Activated CD8-positive, alpha-beta T cell treated with anti-CD3 and anti-CD28 coated beads for 36 hours (primary cell): Measurements from ENCODE around the gene PTRHD1. TPM values are rescaled to one million over a fixed set of nuclear protein-coding genes. Genes with fewer than 3 reads are reported as not detected.
"Not testable (repeated sequence)": the region's sequence is repeated elsewhere in the genome, so short reads cannot be mapped to it uniquely, and the experiment has no call there.

Experiments
- ATAC-seq: fragments of 200-7000 bp; cut with Tn5 transposase; one replicate; pipeline ENCODE4 v1.10.0; 2021; ENCODE audit warnings: mild to moderate bottlenecking, moderate library complexity
- CTCF ChIA-PET: fragments of 350-600 bp; sonication (Branson Sonifier 250); formaldehyde crosslinking; loops from one replicate; lab custom pipeline; 2021; ENCODE audit warnings: antibody characterized with exemption; lab: Charles Lee
- POLR2A ChIA-PET: fragments of 350-600 bp; sonication (Branson Sonifier 250); formaldehyde crosslinking; loops from one replicate; lab custom pipeline; 2021; ENCODE audit warnings: antibody characterized with exemption; lab: Charles Lee
- DNase-seq: peaks from one replicate; pipeline ENCODE4 v3.0.0-alpha.2; 2020
- H3K27ac Mint-ChIP-seq: one replicate; pipeline ENCODE4 v1.8.0; 2021; ENCODE audit warnings: mild to moderate bottlenecking, mixed read lengths
- H3K27me3 Mint-ChIP-seq: one replicate; pipeline ENCODE4 v1.8.0; 2021; ENCODE audit warnings: mixed read lengths
- H3K36me3 Mint-ChIP-seq: one replicate; pipeline ENCODE4 v1.8.0; 2021; ENCODE audit warnings: low read depth, mixed read lengths
- H3K4me1 Mint-ChIP-seq: one replicate; pipeline ENCODE4 v1.8.0; 2021; ENCODE audit warnings: low read depth, mixed read lengths
- H3K4me3 Mint-ChIP-seq: one replicate; pipeline ENCODE4 v1.8.0; 2021; ENCODE audit warnings: mild to moderate bottlenecking, moderate library complexity, mixed read lengths
- H3K9me3 Mint-ChIP-seq: one replicate; pipeline ENCODE4 v1.8.0; 2021; ENCODE audit warnings: mixed read lengths
- CTCF ChIP-seq: fragments of 200-600 bp; IDR thresholded peaks from one replicate; pipeline ENCODE4 v1.8.0; 2022; ENCODE audit warnings: antibody characterized with exemption, mild to moderate bottlenecking
- intact Hi-C: fragments of 100-400 bp; cut with micrococcal nuclease; formaldehyde crosslinking; loops from one replicate; pipeline ENCODE4 v1.10.0; 2022
- total RNA-seq, 2 experiments: library from RNA; stranded (reverse); gene quantifications; one replicate each; pipeline ENCODE4 v1.2.3, GENCODE V29; 2021

The PTRHD1 gene
- total RNA-seq, 2 experiments from 2014 or later = 23.2 to 24.9 TPM

- H3K9me3 Mint-ChIP-seq = no peaks in the 10 kb centered on the region
- no peak overlapping the region for H3K4me3 Mint-ChIP-seq
- ChIA-PET CTCF (no interaction called here), POLR2A (no interaction called here)
- DNase-seq = no peak
- peaks cover 15% of the 10 kb centered on the region for H3K36me3 Mint-ChIP-seq
- no peak for ATAC-seq
- no peak for TF ChIP-seq CTCF
- H3K27ac Mint-ChIP-seq = no peak overlapping the region
- intact Hi-C loops = no loop called here
- H3K27me3 Mint-ChIP-seq = no peaks in the 10 kb centered on the region
- H3K4me1 Mint-ChIP-seq = no peaks in the 10 kb centered on the region
Observed at GRCh38 chr2:24839729-24840128, 46.5 kb upstream of the PTRHD1 start.

DNA sequence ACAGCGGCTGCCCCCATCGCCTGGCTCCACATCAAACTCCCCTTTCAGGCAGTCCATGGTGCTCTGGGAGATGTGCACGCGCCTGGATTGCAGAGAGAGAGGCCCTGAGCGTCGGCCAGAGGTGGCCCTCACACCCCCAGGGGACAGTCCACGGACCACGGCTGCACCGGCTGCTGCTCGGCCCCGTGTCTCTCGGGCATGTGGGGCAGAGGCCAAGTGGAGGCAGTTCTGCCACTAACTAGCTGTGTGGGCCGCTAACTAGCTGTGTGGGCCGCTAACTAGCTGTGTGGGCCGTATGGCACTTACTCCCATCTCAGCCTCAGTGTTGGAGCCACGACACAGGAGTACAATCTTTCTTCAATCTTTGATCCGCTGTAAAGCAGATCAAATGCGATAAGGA, 45.4 kb upstream of the PTRHD1 start:
- H3K9me3 Mint-ChIP-seq = no peaks in the 10 kb centered on the region
- no peak overlapping the region for H3K27ac Mint-ChIP-seq
- H3K27me3 Mint-ChIP-seq = no peaks in the 10 kb centered on the region
- ChIA-PET CTCF (no interaction called here), POLR2A (no interaction called here)
- H3K36me3 Mint-ChIP-seq = peaks cover 15% of the 10 kb centered on the region
- H3K4me3 Mint-ChIP-seq = no peak overlapping the region
- DNase-seq (no peak), ATAC-seq (no peak)
- TF ChIP-seq CTCF = no peak
- intact Hi-C loops = no loop called here
- H3K4me1 Mint-ChIP-seq = no peaks in the 10 kb centered on the region

- H3K9me3 Mint-ChIP-seq = no peaks in the 10 kb centered on the region
- CTCF ChIA-PET = no interaction called here
Observed at GRCh38 chr2:24837996-24838513, 44.9 kb upstream of the PTRHD1 start.

DNA sequence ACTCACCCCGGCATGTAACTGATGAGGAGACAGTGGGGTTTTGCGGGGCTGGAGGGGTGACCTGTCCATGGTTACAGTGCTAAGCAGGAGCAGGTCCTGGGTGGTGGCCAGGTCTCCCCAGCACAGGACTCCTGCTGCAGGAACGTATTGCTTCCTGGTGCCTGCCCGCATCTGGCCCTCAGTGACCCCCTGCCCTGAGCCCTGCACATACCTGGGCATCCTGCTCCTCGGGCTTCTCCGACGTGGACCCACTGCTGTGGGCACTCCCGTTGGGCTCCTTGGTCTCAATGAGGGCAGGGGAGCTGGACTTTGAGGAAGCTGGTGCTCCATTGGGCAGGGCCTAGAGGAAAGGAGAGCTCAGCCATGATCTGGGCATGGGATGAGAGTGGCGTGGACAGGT, 43.5 kb upstream of the PTRHD1 start:
- TF ChIP-seq CTCF = no peak
- H3K27ac Mint-ChIP-seq = no peak overlapping the region
- intact Hi-C loops = no loop called here
- DNase-seq = no peak
- POLR2A ChIA-PET = no interaction called here
- CTCF ChIA-PET = interaction anchor here (1.6 kb wide), 1 partner anchor 9 kb away, joined by 6 read pairs; no protein-coding TSS in a partner anchor
- H3K27me3 Mint-ChIP-seq = no peaks in the 10 kb centered on the region
- no peaks in the 10 kb centered on the region for H3K4me1 Mint-ChIP-seq
- H3K9me3 Mint-ChIP-seq = no peaks in the 10 kb centered on the region
- no peak overlapping the region for H3K4me3 Mint-ChIP-seq
- H3K36me3 Mint-ChIP-seq = peaks cover 15% of the 10 kb centered on the region
- no peak for ATAC-seq

More at GRCh38 chr2:24837996-24838513, 44.9 kb upstream of the PTRHD1 start:
- Mint-ChIP-seq H3K4me1 (no peaks in the 10 kb centered on the region), H3K27me3 (no peaks in the 10 kb centered on the region), H3K27ac (no peak overlapping the region), H3K36me3 (peaks cover 15% of the 10 kb centered on the region), H3K4me3 (no peak overlapping the region)
- no peak for TF ChIP-seq CTCF
- intact Hi-C loops = no loop called here
- POLR2A ChIA-PET = no interaction called here
- ATAC-seq (no peak), DNase-seq (no peak)

DNA sequence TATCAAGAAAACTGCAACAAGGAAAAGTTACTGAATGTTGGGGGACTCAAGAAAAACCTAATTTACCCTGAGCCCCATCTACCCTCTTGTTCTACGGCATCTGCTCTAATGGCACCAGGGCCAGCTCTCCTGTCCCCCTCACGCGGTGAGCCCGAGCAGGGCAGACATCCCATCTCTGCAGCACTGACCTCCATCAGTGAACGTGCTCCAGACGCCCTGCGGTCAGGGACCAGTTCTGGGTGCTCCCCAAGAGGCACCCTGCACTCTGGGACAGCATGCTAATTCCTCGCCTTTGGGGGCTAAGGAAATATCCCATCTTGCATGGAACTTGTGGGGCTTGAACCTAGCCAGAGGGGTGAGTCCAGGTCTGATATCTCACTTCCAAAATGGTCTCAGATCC, 43.0 kb upstream of the PTRHD1 start:
- ATAC-seq = no peak
- Mint-ChIP-seq H3K4me1 (no peaks in the 10 kb centered on the region), H3K9me3 (no peaks in the 10 kb centered on the region), H3K4me3 (no peak overlapping the region), H3K36me3 (peaks cover 18% of the 10 kb centered on the region), H3K27me3 (no peaks in the 10 kb centered on the region), H3K27ac (no peak overlapping the region)
- intact Hi-C loops = no loop called here
- TF ChIP-seq CTCF = no peak
- CTCF ChIA-PET = interaction anchor here (0.9 to 1.6 kb wide), 2 partner anchors 9 to 12 kb away, joined by 3 to 6 read pairs; no protein-coding TSS in a partner anchor
- no peak for DNase-seq
- POLR2A ChIA-PET = no interaction called here

- H3K36me3 Mint-ChIP-seq = peaks cover 18% of the 10 kb centered on the region
- intact Hi-C loops, H3K27me3 Mint-ChIP-seq, H3K4me1 Mint-ChIP-seq, H3K4me3 Mint-ChIP-seq, H3K27ac Mint-ChIP-seq, POLR2A ChIA-PET, H3K9me3 Mint-ChIP-seq, ATAC-seq, DNase-seq: not testable (repeated sequence)
- CTCF ChIA-PET = interaction anchor here (0.9 kb wide), 1 partner anchor 12 kb away, joined by 3 read pairs; no protein-coding TSS in a partner anchor
Observed at GRCh38 chr2:24835411-24835810, 42.2 kb upstream of the PTRHD1 start.
